ENCODE data around the gene MAPK4. TPM values are rescaled to one million over a fixed set of nuclear protein-coding genes. Genes with fewer than 3 reads are reported as not detected.

Gene MAPK4
- total RNA-seq, 3 donors from 2014 or later: 0.41 to 9.9 (median 0.43) TPM

GRCh38 chr18:50682852-50683251 is 123.0 kb downstream of the MAPK4 start:
- Histone ChIP-seq H3K4me1 (ENCODE audit: low read depth) (no peaks in the 10 kb centered on the region), H3K9me3 (no peaks in the 10 kb centered on the region), H3K4me3 (no peak overlapping the region), H3K36me3 (ENCODE audit: low read depth) (no peaks in the 10 kb centered on the region)
- no peak for TF ChIP-seq CTCF (IDR thresholded peaks at IDR 0.05)
- DNase-seq (no peak), ATAC-seq (no peak)
- intact Hi-C loops (cut with DNase I, micrococcal nuclease): no loop called here

- no peaks in the 10 kb centered on the region for H3K36me3 ChIP-seq (ENCODE audit: low read depth)
- H3K4me3 ChIP-seq: no peak overlapping the region
- DNase-seq (no peak), ATAC-seq (no peak)
- intact Hi-C loops (cut with DNase I, micrococcal nuclease): no loop called here
- H3K4me1 ChIP-seq (ENCODE audit: low read depth): no peaks in the 10 kb centered on the region
- TF ChIP-seq CTCF (IDR thresholded peaks at IDR 0.05): no peak
- no peaks in the 10 kb centered on the region for H3K9me3 ChIP-seq
Observed at GRCh38 chr18:50686409-50686808, 126.5 kb downstream of the MAPK4 start.

- TF ChIP-seq CTCF (IDR thresholded peaks at IDR 0.05): no peak
- ATAC-seq: no peak
- intact Hi-C loops (cut with DNase I, micrococcal nuclease): no loop called here
Observed at GRCh38 chr18:50687491-50687890, 127.6 kb downstream of the MAPK4 start.

GRCh38 chr18:50689578-50689977 is 129.7 kb downstream of the MAPK4 start:
- TF ChIP-seq CTCF (IDR thresholded peaks at IDR 0.05): no peak
- intact Hi-C loops (cut with DNase I, micrococcal nuclease): no loop called here
- Histone ChIP-seq H3K4me3 (no peak overlapping the region), H3K4me1 (ENCODE audit: low read depth) (no peaks in the 10 kb centered on the region), H3K9me3 (no peaks in the 10 kb centered on the region), H3K36me3 (ENCODE audit: low read depth) (no peaks in the 10 kb centered on the region)
- ATAC-seq (no peak), DNase-seq (no peak)

More at GRCh38 chr18:50687491-50687890, 127.6 kb downstream of the MAPK4 start:
- Histone ChIP-seq H3K4me1 (ENCODE audit: low read depth) (no peaks in the 10 kb centered on the region), H3K36me3 (ENCODE audit: low read depth) (no peaks in the 10 kb centered on the region), H3K4me3 (no peak overlapping the region), H3K9me3 (no peaks in the 10 kb centered on the region)
- no peak for DNase-seq

GRCh38 chr18:50694147-50694546 is 134.3 kb downstream of the MAPK4 start:
- H3K4me3 ChIP-seq: no peak overlapping the region
- no peaks in the 10 kb centered on the region for H3K4me1 ChIP-seq (ENCODE audit: low read depth)
- intact Hi-C loops (cut with DNase I, micrococcal nuclease): no loop called here
- ATAC-seq (no peak), DNase-seq (no peak)
- no peak for TF ChIP-seq CTCF (IDR thresholded peaks at IDR 0.05)
- no peaks in the 10 kb centered on the region for H3K9me3 ChIP-seq
- no peaks in the 10 kb centered on the region for H3K36me3 ChIP-seq (ENCODE audit: low read depth)

Measured in mucosa of descending colon (tissue), 3 donors.